Measurements from ENCODE around the gene NXF1. TPM values are rescaled to one million over a fixed set of nuclear protein-coding genes. Genes with fewer than 3 reads are reported as not detected.

NXF1 gene
- total and polyA plus RNA-seq, 2 of the 13 experiments (the other 11 are each of a cell fraction or from before 2014, with no cell fraction given), result 30.4 to 30.9 TPM

DNA sequence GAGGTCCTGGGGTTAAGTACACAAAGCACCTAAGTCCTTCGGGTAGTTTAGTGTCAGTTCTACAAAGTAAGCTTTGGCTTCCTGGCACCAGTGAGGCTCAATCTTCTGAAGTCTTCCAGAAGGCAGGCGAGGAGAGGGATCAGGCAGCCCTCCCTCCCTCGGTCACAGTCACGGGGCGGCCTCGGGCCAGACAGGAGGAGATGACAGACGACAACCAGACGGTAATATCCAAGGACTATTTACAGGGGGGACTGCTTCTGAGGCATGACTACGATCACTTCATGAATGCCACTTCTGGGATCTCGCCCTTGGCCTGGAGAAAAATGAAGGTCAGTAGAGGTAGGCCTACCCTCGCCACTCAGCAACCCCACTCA, 13.1 kb downstream of the NXF1 start:
- no peaks in the 10 kb centered on the region for H4K20me1 ChIP-seq (ENCODE audit: insufficient read depth, low read length)
- ChIA-PET POLR2A (interaction anchor here (0.6 to 9.1 kb wide), 7 partner anchors 12 to 64 kb away, joined by 3 to 201 read pairs (median 5); partner anchors contain the start of genes STX5, WDR74 and ZBTB3), CTCF (ENCODE audit: low intra/inter-chr PET ratio, low total read pairs) (no interaction called here)
- ATAC-seq (no peak; the same call in 2 of the 3 replicates), FAIRE-seq (no peak), DNase-seq (ENCODE audit: low spot score) (no peak)
- H3K27ac ChIP-seq (ENCODE audit: extremely low read length, insufficient read depth, low read length), result peak overlapping the region; percentile 63
- H3K36me3 ChIP-seq (replicated peaks in 1 of 2; ENCODE audit: control insufficient read depth in 1 of 2, insufficient read depth in 2 of 2, low read length in 2 of 2), result peaks cover 29 to 59% of the 10 kb centered on the region in 2 experiments
- peak overlapping the region; percentile 91 for H3K9ac ChIP-seq (ENCODE audit: insufficient read depth, low read depth, low read length)
- intact Hi-C loops (cut with micrococcal nuclease; ENCODE audit: unreplicated experiment), result no loop called here
- H3K4me1 ChIP-seq (ENCODE audit: insufficient read depth, low read length), result peaks cover 43% of the 10 kb centered on the region
- peak overlapping the region; percentile 85 for H3K4me2 ChIP-seq (ENCODE audit: low read depth, low read length)
- no peak overlapping the region for H2AFZ ChIP-seq (ENCODE audit: low read length)
- BruUV-seq (replicated peaks), result no TSS peak
- TF ChIP-seq ARNT2 (CRISPR knock-in tag; IDR thresholded peaks at IDR 0.05; ENCODE audit: low read depth) (no peak), ZNF556 (CRISPR knock-in tag; IDR thresholded peaks at IDR 0.05; ENCODE audit: borderline replicate concordance) (no peak), ZNF674 (CRISPR knock-in tag; IDR thresholded peaks at IDR 0.05; ENCODE audit: low read depth) (peak; percentile 20; the same call in 1 of the 2 replicates), ETV6 (CRISPR knock-in tag; conservative IDR thresholded peaks at IDR 0.05) (no peak), MED1 (CRISPR knock-in tag; IDR thresholded peaks at IDR 0.05) (no peak), RBFOX2 (IDR thresholded peaks at IDR 0.05; ENCODE audit: low read depth, low read length) (no peak), NCOA1 (CRISPR knock-in tag; IDR thresholded peaks at IDR 0.05) (0 out of 2 replicates have a peak, but pooled peaks have one; percentile 21)
- TF ChIP-seq, protein P1, sequence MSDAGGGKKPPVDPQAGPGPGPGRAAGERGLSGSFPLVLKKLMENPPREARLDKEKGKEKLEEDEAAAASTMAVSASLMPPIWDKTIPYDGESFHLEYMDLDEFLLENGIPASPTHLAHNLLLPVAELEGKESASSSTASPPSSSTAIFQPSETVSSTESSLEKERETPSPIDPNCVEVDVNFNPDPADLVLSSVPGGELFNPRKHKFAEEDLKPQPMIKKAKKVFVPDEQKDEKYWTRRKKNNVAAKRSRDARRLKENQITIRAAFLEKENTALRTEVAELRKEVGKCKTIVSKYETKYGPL (CRISPR knock-in tag; IDR thresholded peaks at IDR 0.05), result no peak
- TF ChIP-seq, protein P2, sequence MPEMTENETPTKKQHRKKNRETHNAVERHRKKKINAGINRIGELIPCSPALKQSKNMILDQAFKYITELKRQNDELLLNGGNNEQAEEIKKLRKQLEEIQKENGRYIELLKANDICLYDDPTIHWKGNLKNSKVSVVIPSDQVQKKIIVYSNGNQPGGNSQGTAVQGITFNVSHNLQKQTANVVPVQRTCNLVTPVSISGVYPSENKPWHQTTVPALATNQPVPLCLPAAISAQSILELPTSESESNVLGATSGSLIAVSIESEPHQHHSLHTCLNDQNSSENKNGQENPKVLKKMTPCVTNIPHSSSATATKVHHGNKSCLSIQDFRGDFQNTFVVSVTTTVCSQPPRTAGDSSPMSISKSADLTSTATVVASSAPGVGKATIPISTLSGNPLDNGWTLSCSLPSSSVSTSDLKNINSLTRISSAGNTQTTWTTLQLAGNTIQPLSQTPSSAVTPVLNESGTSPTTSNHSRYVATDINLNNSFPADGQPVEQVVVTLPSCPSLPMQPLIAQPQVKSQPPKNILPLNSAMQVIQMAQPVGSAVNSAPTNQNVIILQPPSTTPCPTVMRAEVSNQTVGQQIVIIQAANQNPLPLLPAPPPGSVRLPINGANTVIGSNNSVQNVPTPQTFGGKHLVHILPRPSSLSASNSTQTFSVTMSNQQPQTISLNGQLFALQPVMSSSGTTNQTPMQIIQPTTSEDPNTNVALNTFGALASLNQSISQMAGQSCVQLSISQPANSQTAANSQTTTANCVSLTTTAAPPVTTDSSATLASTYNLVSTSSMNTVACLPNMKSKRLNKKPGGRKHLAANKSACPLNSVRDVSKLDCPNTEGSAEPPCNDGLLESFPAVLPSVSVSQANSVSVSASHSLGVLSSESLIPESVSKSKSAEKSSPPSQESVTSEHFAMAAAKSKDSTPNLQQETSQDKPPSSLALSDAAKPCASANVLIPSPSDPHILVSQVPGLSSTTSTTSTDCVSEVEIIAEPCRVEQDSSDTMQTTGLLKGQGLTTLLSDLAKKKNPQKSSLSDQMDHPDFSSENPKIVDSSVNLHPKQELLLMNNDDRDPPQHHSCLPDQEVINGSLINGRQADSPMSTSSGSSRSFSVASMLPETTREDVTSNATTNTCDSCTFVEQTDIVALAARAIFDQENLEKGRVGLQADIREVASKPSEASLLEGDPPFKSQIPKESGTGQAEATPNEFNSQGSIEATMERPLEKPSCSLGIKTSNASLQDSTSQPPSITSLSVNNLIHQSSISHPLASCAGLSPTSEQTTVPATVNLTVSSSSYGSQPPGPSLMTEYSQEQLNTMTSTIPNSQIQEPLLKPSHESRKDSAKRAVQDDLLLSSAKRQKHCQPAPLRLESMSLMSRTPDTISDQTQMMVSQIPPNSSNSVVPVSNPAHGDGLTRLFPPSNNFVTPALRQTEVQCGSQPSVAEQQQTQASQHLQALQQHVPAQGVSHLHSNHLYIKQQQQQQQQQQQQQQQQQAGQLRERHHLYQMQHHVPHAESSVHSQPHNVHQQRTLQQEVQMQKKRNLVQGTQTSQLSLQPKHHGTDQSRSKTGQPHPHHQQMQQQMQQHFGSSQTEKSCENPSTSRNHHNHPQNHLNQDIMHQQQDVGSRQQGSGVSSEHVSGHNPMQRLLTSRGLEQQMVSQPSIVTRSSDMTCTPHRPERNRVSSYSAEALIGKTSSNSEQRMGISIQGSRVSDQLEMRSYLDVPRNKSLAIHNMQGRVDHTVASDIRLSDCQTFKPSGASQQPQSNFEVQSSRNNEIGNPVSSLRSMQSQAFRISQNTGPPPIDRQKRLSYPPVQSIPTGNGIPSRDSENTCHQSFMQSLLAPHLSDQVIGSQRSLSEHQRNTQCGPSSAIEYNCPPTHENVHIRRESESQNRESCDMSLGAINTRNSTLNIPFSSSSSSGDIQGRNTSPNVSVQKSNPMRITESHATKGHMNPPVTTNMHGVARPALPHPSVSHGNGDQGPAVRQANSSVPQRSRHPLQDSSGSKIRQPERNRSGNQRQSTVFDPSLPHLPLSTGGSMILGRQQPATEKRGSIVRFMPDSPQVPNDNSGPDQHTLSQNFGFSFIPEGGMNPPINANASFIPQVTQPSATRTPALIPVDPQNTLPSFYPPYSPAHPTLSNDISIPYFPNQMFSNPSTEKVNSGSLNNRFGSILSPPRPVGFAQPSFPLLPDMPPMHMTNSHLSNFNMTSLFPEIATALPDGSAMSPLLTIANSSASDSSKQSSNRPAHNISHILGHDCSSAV (CRISPR knock-in tag; IDR thresholded peaks at IDR 0.05; ENCODE audit: borderline replicate concordance), result 0 out of 2 replicates have a peak, but pooled peaks have one; percentile 56
- WGBS (ENCODE audit: low lambda C conversion rate), result 54% methylated on average over 10 of the region's 11 CpGs
- no peaks in the 10 kb centered on the region for H3K9me3 ChIP-seq (ENCODE audit: low read length)
- in situ Hi-C loops (cut with HindIII; ENCODE audit: extremely low pct_ligation_motif_present, low pct_unique_long_range_greater_than_20kb), result no loop called here
- H3K27me3 ChIP-seq (ENCODE audit: control insufficient read depth in 1 of 2, insufficient read depth in 2 of 2, low read length in 2 of 2), result no peaks in the 10 kb centered on the region; a peak in 1 of 5 replicates
- peak overlapping the region; percentile 11 to 92 (median 66); a peak in 4 of 6 replicates for H3K4me3 ChIP-seq (replicated peaks in 1 of 3; ENCODE audit: insufficient read depth in 1 of 3, low read depth in 2 of 3, low read length in 3 of 3)
- H3K79me2 ChIP-seq (ENCODE audit: insufficient read depth, low read length), result peaks cover 34% of the 10 kb centered on the region
